Dermis microvascular lymphatic vessel endothelial cell (primary cell): ENCODE data around the gene ADGRG6. TPM values are rescaled to one million over a fixed set of nuclear protein-coding genes. Genes with fewer than 3 reads are reported as not detected.
"Not testable (repeated sequence)": the region's sequence is repeated elsewhere in the genome, so short reads cannot be mapped to it uniquely, and the experiment has no call there.

Experiments
- DNase-seq, 2 donors: peaks; one replicate each; pipeline versions ENCODE4 v3.0.0 to v3.0.0-alpha.2; 2010; ENCODE audit warnings: low read depth in 2 of 2
- total RNA-seq: library from RNA; depleted of rRNA; stranded (reverse); fragments of >200 nt; gene quantifications from 2 replicates; pipeline ENCODE4 v1.2.1, GENCODE V29; 2014

Gene ADGRG6
- total RNA-seq, 1 donor from 2014 or later = 3.3 TPM

- no peak for DNase-seq
Measured at GRCh38 chr6:142443102-142443501, 141.3 kb downstream of the ADGRG6 start.

GRCh38 chr6:142443532-142443931 lies 141.7 kb downstream of the ADGRG6 start:
- DNase-seq = no peak

GRCh38 chr6:142444376-142444775 lies 142.6 kb downstream of the ADGRG6 start:
- DNase-seq = no peak

GRCh38 chr6:142444881-142445301 lies 143.1 kb downstream of the ADGRG6 start:
- DNase-seq = no peak

- no peak for DNase-seq
Measured at GRCh38 chr6:142446168-142446567, 144.4 kb downstream of the ADGRG6 start.

GRCh38 chr6:142446576-142446975 lies 144.8 kb downstream of the ADGRG6 start:
- DNase-seq = no peak

GRCh38 chr6:142448091-142448729 lies 146.4 kb downstream of the ADGRG6 start:
- DNase-seq = no peak

- not testable (repeated sequence) for DNase-seq
Measured at GRCh38 chr6:142450856-142451255, 149.0 kb downstream of the ADGRG6 start.

GRCh38 chr6:142452993-142453392 lies 151.2 kb downstream of the ADGRG6 start:
- DNase-seq = no peak

GRCh38 chr6:142454196-142454595 lies 152.4 kb downstream of the ADGRG6 start:
- not testable (repeated sequence) for DNase-seq

GRCh38 chr6:142454848-142455247 lies 153.0 kb downstream of the ADGRG6 start:
- not testable (repeated sequence) for DNase-seq

GRCh38 chr6:142455957-142456589 lies 154.3 kb downstream of the ADGRG6 start:
- no peak for DNase-seq

GRCh38 chr6:142457638-142458406 lies 156.0 kb downstream of the ADGRG6 start:
- no peak for DNase-seq

GRCh38 chr6:142458836-142459235 lies 157.0 kb downstream of the ADGRG6 start:
- no peak for DNase-seq

- no peak for DNase-seq
Measured at GRCh38 chr6:142459271-142459670, 157.5 kb downstream of the ADGRG6 start.

- no peak for DNase-seq
Measured at GRCh38 chr6:142462260-142462659, 160.5 kb downstream of the ADGRG6 start.

- DNase-seq = no peak
Measured at GRCh38 chr6:142463988-142464387, 162.2 kb downstream of the ADGRG6 start.

GRCh38 chr6:142469220-142469619 lies 167.4 kb downstream of the ADGRG6 start:
- no peak for DNase-seq

GRCh38 chr6:142470421-142470820 lies 168.6 kb downstream of the ADGRG6 start:
- DNase-seq = no peak

GRCh38 chr6:142474531-142475289 lies 172.9 kb downstream of the ADGRG6 start:
- peak; percentile 26 to 65 for DNase-seq

GRCh38 chr6:142476452-142476851 lies 174.6 kb downstream of the ADGRG6 start:
- no peak for DNase-seq

GRCh38 chr6:142478117-142478516 lies 176.3 kb downstream of the ADGRG6 start:
- DNase-seq = peak in 1 of 2 donors; percentile 5
